ENCODE results near the gene S100A10.

S100A10 gene

GRCh38 chr1:151985768-151986167 is 7.9 kb downstream of the S100A10 start:
- no peak for DNase-seq

DNA sequence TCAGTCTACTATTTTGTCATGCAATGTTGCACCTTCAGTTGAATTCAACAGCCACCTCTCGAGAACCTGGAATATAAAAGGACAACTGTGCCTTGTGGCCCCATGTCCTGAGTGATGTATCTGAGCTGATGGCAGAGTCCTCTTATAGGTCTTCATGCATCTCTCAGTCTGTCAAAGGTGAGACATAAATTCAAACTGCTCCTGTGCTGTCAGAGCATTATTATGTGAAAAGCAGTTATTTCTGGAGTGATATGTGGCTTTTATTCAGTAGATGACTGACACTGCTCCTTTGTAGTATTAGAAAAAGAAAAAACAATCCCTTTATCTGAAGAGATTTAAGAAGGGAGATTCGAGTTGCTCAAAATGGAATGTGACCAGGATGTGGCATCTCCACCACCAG is 8.4 kb downstream of the S100A10 start:
- no peak for DNase-seq

DNA sequence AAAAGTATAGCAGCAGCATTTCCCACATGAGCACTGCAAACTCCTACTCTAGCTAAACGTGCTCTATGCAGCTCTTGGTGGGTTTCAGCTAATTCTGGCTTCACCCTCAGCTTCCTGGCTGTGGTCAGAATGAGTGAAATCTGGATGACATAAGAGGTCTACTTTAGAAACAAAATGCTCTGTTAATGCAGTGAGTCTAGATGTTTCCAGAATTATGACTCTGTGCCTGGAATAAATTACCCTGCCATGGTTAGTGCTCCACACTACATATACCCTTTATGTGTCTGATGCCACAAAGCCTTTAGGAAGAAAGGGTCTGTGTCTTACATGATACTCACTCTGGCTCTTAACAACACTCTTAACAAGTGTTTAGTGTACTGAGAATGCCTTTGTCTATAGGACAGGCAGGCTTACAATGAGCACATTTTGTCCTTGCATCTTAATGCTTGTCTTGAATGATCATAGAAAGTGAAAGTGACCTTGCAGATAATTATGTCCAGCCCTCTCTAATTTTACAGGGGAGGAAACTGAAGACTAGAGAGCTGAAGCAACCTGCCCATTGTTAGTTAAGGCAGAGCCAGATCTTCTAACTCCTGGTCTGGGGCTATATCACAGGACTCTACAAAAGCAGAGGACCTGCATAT is 9.2 kb downstream of the S100A10 start:
- DNase-seq = no peak

DNA sequence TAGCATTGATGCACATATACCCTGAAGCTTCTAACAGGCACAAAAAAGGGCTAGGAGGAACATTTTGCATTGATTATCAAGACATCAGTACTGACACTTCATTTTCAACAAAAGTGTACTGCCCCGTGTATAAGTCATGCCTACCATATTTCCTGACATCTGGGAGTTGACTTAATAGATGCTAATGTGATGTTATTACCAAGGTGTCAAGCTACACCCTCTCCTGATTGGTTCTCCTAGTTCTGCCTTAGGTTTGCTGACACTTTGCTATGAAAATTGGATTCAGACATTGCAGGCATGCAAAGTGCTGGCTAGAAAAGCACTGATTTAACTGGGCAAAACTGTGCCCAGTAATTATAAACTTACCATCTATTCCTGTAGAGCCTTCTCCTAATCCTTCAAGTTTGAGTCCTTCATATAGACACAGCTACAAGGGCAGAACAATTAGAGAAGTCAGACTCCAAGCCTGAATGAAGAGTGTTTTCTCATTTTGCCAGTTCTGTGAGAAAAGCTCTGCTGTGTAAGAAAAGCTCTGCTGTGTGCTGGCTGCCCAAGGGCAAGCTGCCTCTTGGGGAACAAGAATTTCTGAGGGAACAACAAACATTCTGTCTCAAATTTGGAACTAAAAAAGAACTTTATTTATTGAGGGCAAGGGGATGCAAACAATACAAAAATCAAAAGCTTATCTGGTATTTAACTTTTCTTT is 11.2 kb downstream of the S100A10 start:
- no peak for DNase-seq

DNA sequence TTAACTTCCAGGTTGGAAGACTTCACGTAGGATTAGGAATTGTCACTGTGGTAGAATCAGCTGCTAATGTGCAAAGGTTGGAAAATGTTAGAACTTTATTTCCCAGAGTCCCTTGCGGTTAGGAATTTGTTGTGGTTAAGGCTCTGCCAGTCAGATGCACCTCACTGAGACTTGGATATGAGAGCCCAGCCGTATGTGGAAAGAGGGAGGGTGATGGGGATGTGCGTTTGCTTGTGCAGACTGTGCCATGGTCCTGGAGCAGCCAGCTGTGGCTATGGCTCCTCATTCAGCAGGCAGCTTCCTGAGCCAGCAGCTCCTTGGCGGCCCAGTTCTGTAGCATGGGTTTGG is 12.5 kb downstream of the S100A10 start:
- DNase-seq = no peak

- no peak for DNase-seq
These were observed 13.1 kb downstream of the S100A10 start for GRCh38 chr1:151980287-151981177.

GRCh38 chr1:151978922-151979321 is 14.7 kb downstream of the S100A10 start:
- DNase-seq = no peak

GRCh38 chr1:151977662-151978230 is 15.9 kb downstream of the S100A10 start:
- no peak for DNase-seq

GRCh38 chr1:151976858-151977257 is 16.8 kb downstream of the S100A10 start:
- no peak for DNase-seq

- no peak for DNase-seq
These were observed 17.7 kb downstream of the S100A10 start for GRCh38 chr1:151976015-151976343.

DNA sequence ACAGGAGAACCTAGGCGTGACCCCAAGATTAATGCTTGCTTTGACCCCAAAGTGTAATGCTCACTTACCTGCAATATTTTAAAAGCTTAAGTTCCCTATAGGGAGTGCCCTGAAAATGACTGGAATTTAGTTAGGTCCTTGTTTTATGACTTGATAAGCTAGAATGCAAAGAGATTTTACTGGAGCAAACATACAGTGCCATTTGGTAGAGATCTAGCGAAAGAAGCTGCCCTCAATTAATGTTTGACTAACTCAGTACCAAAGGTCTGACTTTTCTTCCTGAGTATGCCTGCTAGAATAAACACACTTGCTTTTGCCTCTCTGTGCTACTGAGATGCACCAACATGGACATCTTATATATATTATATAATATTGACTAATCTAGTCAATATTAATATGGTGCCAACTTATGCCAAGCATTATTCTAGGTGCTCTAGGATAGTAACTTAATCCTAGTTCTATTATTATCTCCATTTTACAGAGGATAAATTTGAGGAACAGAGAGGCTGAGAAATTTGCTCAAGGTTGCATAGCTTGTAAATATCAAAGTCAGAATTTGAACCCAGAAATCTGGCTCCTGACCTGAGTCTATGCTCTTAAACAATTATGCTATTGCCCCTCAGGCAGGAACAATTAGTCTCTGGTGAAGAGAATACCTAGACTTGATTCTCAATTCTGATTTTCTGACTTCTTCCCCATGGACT is 18.2 kb downstream of the S100A10 start:
- DNase-seq = no peak

- DNase-seq = no peak
These were observed 21.0 kb downstream of the S100A10 start for GRCh38 chr1:151972542-151973248.

GRCh38 chr1:151970626-151971025 is 23.0 kb downstream of the S100A10 start:
- DNase-seq = no peak

DNA sequence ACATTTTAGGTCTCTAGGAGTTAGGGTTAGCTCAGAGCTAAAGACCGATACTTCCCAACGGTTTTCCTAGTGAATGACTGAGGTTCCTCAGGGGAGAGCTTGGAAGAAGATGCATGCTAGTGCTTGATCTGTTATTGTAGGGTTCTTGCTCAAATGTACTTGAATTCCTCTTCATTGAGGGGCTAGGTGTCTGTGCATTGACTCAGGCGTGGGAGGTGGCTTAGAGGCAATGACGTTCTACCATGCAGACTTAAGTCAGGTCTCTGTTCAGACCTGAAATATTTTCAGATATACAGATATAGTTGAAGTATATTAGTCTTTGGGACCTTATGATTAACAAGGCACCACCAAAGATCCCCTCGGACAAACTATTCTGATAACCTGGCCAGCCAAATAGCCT is 23.5 kb downstream of the S100A10 start:
- DNase-seq = no peak

DNA sequence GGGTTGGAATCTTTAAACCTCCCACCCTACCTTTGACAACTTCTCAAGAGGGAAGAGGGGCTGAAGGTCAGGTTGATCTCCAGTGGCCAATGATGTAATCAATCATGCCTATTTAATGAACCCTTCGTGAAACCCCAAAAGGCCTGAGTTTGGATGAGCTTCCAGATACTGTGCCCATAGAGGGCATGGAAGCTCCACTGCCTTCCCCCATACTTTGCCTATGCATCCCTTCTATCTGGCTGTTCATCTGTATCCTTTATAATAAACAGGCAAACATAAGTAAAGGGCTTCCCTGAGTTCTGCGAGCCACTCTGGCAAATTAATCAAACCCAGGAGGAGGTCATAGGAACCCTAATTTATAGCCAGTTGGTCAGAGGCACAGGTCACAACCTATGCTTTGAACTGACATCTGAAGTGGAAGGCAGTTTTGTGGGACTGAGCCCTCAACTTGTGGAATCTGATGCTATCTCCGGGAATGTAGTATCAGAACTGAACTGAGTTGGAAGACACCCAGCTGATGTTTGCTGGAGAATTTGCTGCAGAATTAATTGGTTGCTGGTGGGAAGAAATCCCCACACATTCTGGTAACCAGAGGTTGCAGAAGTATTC is 24.8 kb downstream of the S100A10 start:
- DNase-seq = no peak

DNA sequence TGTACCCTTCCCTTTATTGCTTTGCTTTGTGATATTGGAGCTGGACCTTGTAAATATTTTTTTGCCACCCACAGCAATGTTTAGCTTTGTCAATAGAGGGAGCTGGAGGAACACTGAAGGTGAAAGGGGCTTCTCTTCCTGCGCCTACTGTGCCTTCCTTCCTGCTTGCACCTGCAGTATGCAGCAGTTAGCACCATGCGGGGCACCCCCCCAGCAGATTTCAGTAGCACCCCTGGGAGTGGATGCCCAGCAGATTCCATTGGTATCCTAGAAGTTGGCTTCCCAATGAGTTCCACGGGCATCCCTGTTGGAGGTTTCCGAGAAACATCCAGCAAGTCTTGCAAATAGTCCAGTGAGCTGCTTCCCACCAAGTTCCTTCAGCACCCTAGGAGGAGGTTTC is 25.6 kb downstream of the S100A10 start:
- DNase-seq = no peak

DNA sequence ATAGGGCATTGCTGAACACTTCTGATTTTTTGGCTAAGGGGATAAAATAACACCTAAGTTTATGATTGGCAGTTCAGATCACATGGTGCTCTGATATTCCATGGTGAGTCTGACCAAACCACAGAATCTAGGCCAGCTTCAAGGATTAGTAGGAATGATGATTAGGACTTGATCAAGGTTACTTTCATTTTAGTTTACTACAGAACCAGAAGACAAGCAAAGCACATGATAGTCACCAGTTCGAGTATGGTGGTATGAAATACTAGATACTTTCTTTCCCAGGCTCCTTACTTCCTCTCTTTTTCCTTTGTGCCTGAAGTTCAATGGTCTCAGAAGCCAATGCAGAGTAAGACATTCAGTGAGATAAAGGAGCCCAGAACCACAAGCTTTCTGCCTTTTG is 26.6 kb downstream of the S100A10 start:
- DNase-seq = no peak

DNA sequence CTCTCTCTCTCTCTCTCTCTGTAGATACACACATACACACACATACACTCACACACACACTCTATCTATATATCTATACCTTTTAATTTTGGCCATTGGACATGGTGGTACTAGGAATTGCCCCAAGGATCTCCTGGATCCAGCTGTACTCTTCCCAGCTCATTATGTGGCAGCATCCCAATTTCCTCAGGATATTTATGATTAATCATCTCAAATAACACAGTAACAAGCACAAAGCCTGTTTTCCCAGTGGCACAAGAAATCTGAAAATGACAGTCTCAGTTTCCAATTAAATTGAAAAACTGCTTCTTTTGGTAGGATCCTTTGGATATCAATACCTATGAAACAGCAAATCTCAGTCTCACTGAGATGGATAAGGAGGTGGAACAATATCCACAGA is 27.6 kb downstream of the S100A10 start:
- DNase-seq = no peak

DNA sequence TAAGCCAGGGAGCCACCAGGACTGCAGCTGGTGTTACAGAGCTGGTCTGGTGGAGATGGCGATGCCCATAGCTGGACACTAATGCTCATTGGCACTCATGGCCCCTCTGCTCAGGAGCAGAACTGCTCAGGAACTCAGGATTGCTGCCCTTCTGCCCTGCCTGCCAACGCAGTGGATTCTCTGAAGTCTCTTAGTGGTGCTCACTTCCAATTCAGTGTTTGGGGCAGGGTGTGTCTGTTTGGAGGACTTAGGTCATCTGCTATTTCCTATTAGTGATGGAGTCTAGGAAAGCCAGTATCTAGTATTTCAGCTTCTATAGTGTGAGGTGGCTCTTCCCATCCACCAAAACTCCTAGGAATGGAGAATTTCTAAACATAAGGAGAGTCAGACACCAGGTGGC is 29.1 kb downstream of the S100A10 start:
- DNase-seq = no peak

- DNase-seq = no peak
These were observed 30.4 kb downstream of the S100A10 start for GRCh38 chr1:151963288-151963687.

DNA sequence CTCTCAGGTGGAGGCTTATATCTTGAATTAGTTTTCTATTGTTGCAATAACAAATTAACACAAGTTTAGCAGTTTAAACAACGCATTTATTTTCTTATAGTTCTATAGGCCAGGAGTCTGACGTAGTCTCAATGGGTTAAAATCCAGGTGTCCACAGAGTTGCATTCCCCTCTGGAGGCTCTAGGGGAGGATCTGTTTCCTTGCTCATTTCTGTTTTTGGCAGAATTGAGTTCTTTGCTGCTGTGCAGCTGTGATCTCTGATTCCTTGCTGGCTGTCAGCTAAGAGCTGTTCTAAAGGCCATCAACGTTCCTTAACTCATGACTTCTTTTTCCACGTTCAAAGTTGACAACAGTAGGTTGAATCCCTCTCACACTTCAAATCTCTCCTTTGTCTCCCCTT is 31.8 kb downstream of the S100A10 start:
- no peak for DNase-seq
